Kidney epithelial cell (primary cell): ENCODE results near the gene FAM98B. TPM values are rescaled to one million over a fixed set of nuclear protein-coding genes. Genes with fewer than 3 reads are reported as not detected.
A peak's percentile ranks its signal among the peaks of the same experiment; 100 is the strongest.

Experiments used
- DNase-seq: peaks from one replicate; pipeline ENCODE4 v3.0.0-alpha.2; 2010; ENCODE audit warnings: low read depth
- H3K27me3 ChIP-seq: 2 replicates; pipeline ENCODE4 v1.6.0; 2011; ENCODE audit warnings: low read length; ENCODE audit not compliant: control insufficient read depth, insufficient read depth
- H3K36me3 ChIP-seq: 2 replicates; pipeline ENCODE4 v1.5.1; 2011; ENCODE audit warnings: low read length; ENCODE audit not compliant: control insufficient read depth, insufficient read depth
- H3K4me3 ChIP-seq: 2 replicates; pipeline ENCODE4 v1.5.1; 2011; ENCODE audit warnings: low read depth, mild to moderate bottlenecking, control low read depth, low read length
- CTCF ChIP-seq: IDR thresholded peaks from 2 replicates; pipeline ENCODE4 v1.5.1; 2011; ENCODE audit warnings: mild to moderate bottlenecking, moderate library complexity, low read length, control low read depth, inconsistent platforms; ENCODE audit not compliant: insufficient read depth, poor library complexity, severe bottlenecking
- total RNA-seq: library from RNA; depleted of rRNA; stranded (reverse); fragments of >200 nt; gene quantifications from 2 replicates; pipeline ENCODE4 v1.2.3, GENCODE V29; 2015

FAM98B gene
- total RNA-seq, 1 donor from 2014 or later: 9.1 TPM

- no peak for TF ChIP-seq CTCF
- no peaks in the 10 kb centered on the region for H3K27me3 ChIP-seq
- H3K4me3 ChIP-seq: no peak overlapping the region
- DNase-seq: no peak
- no peaks in the 10 kb centered on the region for H3K36me3 ChIP-seq
Observed at GRCh38 chr15:38524156-38524555, 70.2 kb downstream of the FAM98B start.

- no peak for TF ChIP-seq CTCF
- no peak overlapping the region for H3K4me3 ChIP-seq
- DNase-seq: no peak
- no peaks in the 10 kb centered on the region for H3K36me3 ChIP-seq
- no peaks in the 10 kb centered on the region for H3K27me3 ChIP-seq
Observed at GRCh38 chr15:38525489-38525888, 71.6 kb downstream of the FAM98B start.

DNA sequence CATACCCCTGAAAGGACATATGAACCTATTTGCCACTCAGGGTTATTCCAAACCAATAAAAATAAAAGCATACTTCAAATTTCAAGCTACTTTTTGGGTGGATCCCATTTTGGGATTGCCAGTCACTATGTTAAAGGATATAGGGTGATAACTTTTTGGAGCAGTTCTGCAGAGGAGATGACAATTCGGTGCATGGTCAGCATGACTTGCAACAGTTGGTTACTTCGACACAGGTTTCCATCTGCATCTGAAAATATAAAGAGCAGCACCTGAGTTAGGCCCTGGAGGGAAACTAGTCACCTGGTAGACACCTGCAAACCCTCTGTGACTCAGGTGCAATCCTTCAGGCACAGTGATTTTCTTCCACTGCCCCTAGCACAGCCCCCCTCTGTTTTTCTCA lies 72.2 kb downstream of the FAM98B start:
- Histone ChIP-seq H3K4me3 (no peak overlapping the region), H3K27me3 (no peaks in the 10 kb centered on the region), H3K36me3 (no peaks in the 10 kb centered on the region)
- TF ChIP-seq CTCF: no peak
- DNase-seq: no peak

DNA sequence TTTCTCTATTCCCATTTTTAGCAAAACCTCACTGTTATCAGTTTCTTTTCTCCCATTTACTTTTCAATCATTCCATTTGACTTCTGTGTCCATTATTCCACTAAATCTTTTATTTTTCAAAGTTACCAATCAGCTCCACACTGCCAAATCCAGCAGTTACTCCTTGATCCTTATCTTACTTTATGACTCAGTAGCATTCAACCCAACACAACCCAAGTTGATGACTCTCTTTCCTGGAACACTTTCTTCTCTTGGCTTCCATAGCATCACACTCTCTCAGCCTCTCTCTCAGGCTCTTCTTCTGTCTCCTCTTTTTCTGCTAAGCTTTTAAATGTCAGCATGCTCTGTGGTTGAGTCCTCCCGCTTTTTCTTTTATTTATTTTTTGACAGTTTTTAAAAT lies 74.4 kb downstream of the FAM98B start:
- TF ChIP-seq CTCF: no peak
- DNase-seq: no peak
- H3K4me3 ChIP-seq: no peak overlapping the region

GRCh38 chr15:38530113-38530512 lies 76.2 kb downstream of the FAM98B start:
- no peak overlapping the region for H3K4me3 ChIP-seq
- no peaks in the 10 kb centered on the region for H3K36me3 ChIP-seq
- no peak for DNase-seq
- no peak for TF ChIP-seq CTCF
- H3K27me3 ChIP-seq: no peaks in the 10 kb centered on the region

More for the DNA sequence above, 74.4 kb downstream of the FAM98B start:
- Histone ChIP-seq H3K27me3 (no peaks in the 10 kb centered on the region), H3K36me3 (no peaks in the 10 kb centered on the region)

DNA sequence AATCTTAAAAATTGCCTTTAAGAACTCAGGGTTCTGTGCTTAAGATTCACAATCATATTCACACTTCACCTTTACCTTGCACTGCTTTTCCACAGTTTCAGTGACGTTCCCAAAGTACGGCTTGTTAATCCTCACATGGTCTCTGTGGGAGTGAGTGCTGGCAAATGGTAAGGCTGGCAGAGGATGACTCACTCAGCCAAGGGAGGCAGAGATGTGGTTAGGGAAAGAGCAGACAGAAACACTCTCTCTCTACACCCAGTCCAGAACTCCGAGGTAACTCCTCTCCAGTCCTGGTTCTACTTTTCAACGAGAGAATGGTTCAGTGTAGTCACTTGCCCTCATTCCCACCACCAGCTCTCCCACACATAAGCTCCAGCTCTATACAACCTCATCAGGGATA lies 77.6 kb downstream of the FAM98B start:
- DNase-seq: peak; percentile 56
- H3K4me3 ChIP-seq: no peak overlapping the region
- no peaks in the 10 kb centered on the region for H3K36me3 ChIP-seq
- no peak for TF ChIP-seq CTCF
- H3K27me3 ChIP-seq: no peaks in the 10 kb centered on the region
